OCI-LY1 (cell line): ENCODE data around the gene MINDY4.

Experiments
- CTCF ChIP-seq: fragments of 200-600 bp; sonication (generic), shearing (Covaris generic); IDR thresholded peaks from 2 replicates; pipeline ENCODE4 v1.5.1; 2017; ENCODE audit warnings: mild to moderate bottlenecking, antibody characterized with exemption, low read length, moderate library complexity, mixed read lengths
- EZH2 ChIP-seq: fragments of 200-600 bp; sonication (generic), shearing (Covaris generic); IDR thresholded peaks from 2 replicates; pipeline ENCODE4 v1.8.0; 2017; ENCODE audit warnings: borderline replicate concordance, mixed run types, mild to moderate bottlenecking, antibody characterized with exemption, low read length, moderate library complexity, mixed read lengths

DNA sequence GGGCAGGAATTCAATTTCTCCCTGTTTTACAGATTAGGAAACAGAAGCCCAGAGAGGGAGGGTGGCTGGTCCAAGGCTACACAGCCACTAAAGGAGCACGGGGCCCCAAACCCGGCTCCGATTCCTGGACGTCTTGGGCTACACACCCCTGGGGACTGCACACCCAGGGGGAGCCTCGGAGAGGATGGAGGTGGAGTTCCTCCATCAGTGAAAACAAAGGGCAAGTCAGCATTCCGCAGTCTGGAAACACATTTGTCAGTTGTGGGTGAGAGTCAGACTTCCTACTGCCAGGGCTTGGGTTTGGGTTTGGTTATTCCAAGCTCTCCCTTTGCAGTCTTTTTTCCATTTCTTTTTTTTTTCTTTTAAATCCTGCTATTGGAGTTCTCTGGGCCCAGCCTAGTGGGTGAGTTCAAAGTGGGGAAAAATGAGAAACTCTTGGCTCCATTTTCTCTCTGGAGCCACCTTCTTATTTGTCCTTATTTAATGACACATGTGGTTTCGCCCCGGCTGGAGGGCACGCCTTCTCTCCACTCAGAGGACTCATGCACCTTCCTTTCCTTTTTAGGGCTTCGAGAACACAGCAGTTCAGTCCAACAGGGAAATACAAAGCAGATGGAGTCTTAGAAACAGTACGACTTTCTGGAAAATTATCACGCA, 80.6 kb downstream of the MINDY4 start:
- TF ChIP-seq CTCF, result no peak
- no peak for TF ChIP-seq EZH2
